Activated B cell treated with CpG ODN at 0.5 μM for 24 hours (primary cell): ENCODE results near the gene HSP90AB1. TPM values are rescaled to one million over a fixed set of nuclear protein-coding genes. Genes with fewer than 3 reads are reported as not detected.
A peak's percentile ranks its signal among the peaks of the same experiment; 100 is the strongest.

Experiments
- ATAC-seq: fragments of 200-7000 bp; cut with Tn5 transposase; one replicate; pipeline ENCODE4 v1.10.0; 2021; ENCODE audit warnings: low read depth, mild to moderate bottlenecking, moderate library complexity
- CTCF ChIA-PET: fragments of 350-600 bp; sonication (Branson Sonifier 250); formaldehyde crosslinking; loops from one replicate; lab custom pipeline; 2021; ENCODE audit warnings: antibody characterized with exemption; lab: Charles Lee
- POLR2A ChIA-PET: fragments of 350-600 bp; sonication (Branson Sonifier 250); formaldehyde crosslinking; loops from one replicate; lab custom pipeline; 2021; ENCODE audit warnings: antibody characterized with exemption; lab: Charles Lee
- DNase-seq: peaks from one replicate; pipeline ENCODE4 v3.0.0; 2022
- H3K27ac Mint-ChIP-seq: one replicate; pipeline ENCODE4 v1.8.0; 2020; ENCODE audit warnings: mixed read lengths
- H3K27me3 Mint-ChIP-seq: one replicate; pipeline ENCODE4 v1.8.0; 2021; ENCODE audit warnings: mixed read lengths
- H3K36me3 Mint-ChIP-seq: one replicate; pipeline ENCODE4 v1.8.0; 2021; ENCODE audit warnings: low read depth, mixed read lengths
- H3K4me1 Mint-ChIP-seq: one replicate; pipeline ENCODE4 v1.8.0; 2021; ENCODE audit warnings: mixed read lengths
- H3K4me3 Mint-ChIP-seq: one replicate; pipeline ENCODE4 v1.8.0; 2020; ENCODE audit warnings: mild to moderate bottlenecking, mixed read lengths
- H3K9me3 Mint-ChIP-seq: one replicate; pipeline ENCODE4 v1.8.0; 2020; ENCODE audit warnings: mixed read lengths
- intact Hi-C: fragments of 100-400 bp; cut with micrococcal nuclease; formaldehyde crosslinking; loops from one replicate; pipeline ENCODE4 v1.15.1; 2024
- total RNA-seq: library from RNA; stranded (reverse); gene quantifications from 2 replicates; pipeline ENCODE4 v1.2.3, GENCODE V29; 2022
- TF ChIP-seq, protein P1 (sequence below): fragments of 200-600 bp; IDR thresholded peaks from one replicate; pipeline ENCODE4 v1.8.0; 2022; ENCODE audit warnings: antibody characterized with exemption, mild to moderate bottlenecking

HSP90AB1 gene
- total RNA-seq, 1 donor from 2014 or later = 1,222 TPM

DNA sequence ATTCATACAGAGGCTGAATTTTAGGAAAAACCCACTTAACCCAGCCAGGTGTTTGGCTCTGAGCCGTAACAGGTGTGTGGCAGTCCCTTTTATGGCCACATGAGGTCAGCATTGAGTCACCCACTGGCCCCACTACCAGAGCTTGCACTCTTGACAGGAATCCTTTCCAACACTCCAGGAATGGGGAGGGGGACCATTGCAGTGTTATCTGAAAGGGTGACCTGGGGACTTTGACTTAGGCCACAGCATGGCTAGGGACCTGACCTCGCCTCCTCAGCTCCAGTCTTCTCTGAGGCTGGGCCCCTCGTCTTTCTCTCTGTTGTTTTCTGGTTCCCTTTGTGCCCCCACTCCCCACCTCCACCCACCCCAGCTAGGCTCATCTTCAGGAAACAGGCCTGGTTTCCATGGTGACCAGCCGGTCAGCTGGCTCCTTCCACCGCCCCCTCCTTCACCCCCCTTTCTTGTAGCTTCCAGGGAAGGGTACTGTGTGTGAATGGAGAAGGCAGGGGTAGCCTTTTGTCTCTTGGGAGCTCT is 21.3 kb downstream of the HSP90AB1 start:
- peaks cover 17% of the 10 kb centered on the region for H3K36me3 Mint-ChIP-seq
- no peak for ATAC-seq
- no peak overlapping the region for H3K4me3 Mint-ChIP-seq

DNA sequence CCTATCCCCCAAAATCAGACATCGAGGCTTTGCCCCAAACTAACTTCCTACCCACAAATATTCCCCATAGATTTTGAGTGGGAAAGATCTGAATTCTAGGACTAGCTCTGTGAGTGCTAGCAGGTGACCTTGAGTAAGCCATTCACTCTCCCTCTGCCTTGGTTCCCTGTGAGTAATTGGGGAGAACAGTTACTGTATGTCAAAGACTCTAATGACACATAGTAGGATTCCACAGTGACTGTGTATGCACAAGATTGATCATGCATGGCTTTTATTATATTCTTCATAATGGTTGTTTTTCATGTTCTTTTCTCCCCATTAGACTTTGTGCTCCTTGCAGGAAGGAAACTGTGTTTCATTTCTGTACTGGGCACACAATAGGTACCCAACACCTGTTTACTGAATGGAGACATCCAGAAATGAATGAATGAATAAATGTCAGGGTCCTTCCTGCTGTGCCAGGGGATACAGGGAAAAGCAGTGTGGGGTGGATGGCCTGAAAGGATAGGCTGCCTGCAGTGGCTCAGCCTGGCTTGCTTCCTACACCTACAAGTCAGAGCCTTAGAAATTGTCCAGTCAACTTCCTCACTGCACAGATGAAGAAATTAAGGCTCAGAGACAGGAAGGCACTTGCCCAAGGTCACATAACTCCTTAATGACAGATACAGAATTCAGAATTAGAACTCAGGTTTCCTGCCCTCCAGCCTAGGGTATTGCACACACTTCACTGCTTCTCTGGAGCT is 22.4 kb downstream of the HSP90AB1 start:
- peaks cover 26% of the 10 kb centered on the region for H3K27me3 Mint-ChIP-seq
- DNase-seq = no peak
- peaks cover 5% of the 10 kb centered on the region for H3K36me3 Mint-ChIP-seq
- no peak for ATAC-seq
- no peaks in the 10 kb centered on the region for H3K9me3 Mint-ChIP-seq
- ChIA-PET POLR2A (interaction anchor here (1.2 to 2.6 kb wide), 4 partner anchors 13 to 46 kb away, joined by 3 to 14 read pairs (median 6); partner anchors contain the start of genes HSP90AB1, SLC29A1 and SLC35B2), CTCF (interaction anchor here (1.0 to 5.0 kb wide), 5 partner anchors 35 to 94 kb away, joined by 3 to 81 read pairs (median 7); partner anchors contain the start of gene AARS2)
- H3K4me1 Mint-ChIP-seq = peaks cover 43% of the 10 kb centered on the region
- H3K27ac Mint-ChIP-seq = no peak overlapping the region
- TF ChIP-seq, protein P1, sequence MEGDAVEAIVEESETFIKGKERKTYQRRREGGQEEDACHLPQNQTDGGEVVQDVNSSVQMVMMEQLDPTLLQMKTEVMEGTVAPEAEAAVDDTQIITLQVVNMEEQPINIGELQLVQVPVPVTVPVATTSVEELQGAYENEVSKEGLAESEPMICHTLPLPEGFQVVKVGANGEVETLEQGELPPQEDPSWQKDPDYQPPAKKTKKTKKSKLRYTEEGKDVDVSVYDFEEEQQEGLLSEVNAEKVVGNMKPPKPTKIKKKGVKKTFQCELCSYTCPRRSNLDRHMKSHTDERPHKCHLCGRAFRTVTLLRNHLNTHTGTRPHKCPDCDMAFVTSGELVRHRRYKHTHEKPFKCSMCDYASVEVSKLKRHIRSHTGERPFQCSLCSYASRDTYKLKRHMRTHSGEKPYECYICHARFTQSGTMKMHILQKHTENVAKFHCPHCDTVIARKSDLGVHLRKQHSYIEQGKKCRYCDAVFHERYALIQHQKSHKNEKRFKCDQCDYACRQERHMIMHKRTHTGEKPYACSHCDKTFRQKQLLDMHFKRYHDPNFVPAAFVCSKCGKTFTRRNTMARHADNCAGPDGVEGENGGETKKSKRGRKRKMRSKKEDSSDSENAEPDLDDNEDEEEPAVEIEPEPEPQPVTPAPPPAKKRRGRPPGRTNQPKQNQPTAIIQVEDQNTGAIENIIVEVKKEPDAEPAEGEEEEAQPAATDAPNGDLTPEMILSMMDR = no peak
- peak overlapping the region; percentile 74 for H3K4me3 Mint-ChIP-seq
- intact Hi-C loops = loop anchor here (2.0 to 10.0 kb wide), 6 partner anchors 27 to 1705 kb away; partner anchors contain the start of genes AARS2, LRRC73, POLR1C and UBR2

More for the DNA sequence above, 21.3 kb downstream of the HSP90AB1 start:
- Mint-ChIP-seq H3K27me3 (peaks cover 17% of the 10 kb centered on the region), H3K9me3 (no peaks in the 10 kb centered on the region), H3K4me1 (peaks cover 50% of the 10 kb centered on the region), H3K27ac (no peak overlapping the region)
- ChIA-PET CTCF (interaction anchor here (0.6 to 5.0 kb wide), 24 partner anchors 8 to 1264 kb away, joined by 3 to 81 read pairs (median 5); partner anchors contain the start of genes AARS2, HSP90AB1, RSPH9 and SLC35B2), POLR2A (interaction anchor here (1.0 to 7.2 kb wide), 5 partner anchors 13 to 37 kb away, joined by 3 to 72 read pairs (median 6); partner anchors contain the start of genes HSP90AB1 and SLC35B2)
- DNase-seq = no peak
- intact Hi-C loops = loop anchor here (1.0 to 10.0 kb wide), 8 partner anchors 29 to 1703 kb away; partner anchors contain the start of genes AARS2, LRRC73, POLR1C and UBR2
- TF ChIP-seq, protein P1 = peak; percentile 58

DNA sequence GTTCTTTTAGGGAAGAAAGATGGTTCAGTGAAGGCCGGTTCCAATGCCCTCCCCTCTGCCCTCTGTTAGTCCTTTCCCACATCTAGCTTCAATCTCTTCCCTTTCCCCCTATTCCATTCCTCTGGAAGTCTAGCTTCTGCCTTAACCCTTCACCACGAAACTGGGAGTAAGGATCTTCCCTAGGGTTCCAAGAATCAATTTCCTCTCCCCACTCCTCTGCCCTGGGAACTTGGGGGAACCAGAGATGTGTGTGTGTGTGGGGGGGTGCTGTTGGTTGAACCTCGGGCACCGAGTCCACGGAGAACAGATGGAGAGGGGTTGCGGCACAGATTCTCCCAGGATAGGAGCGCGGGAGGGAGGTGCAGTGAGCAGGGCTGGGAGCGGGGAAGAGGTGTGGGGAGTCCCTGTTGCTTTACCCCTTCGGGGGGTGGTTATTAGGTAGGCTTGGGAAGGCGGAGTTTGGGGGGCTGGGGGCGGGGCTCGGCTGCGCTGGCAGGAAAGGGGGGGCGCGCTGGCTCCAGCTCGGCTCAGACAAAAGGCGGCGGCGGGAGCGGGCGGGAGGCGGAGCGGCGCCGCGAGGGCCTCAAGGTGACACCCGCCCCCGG is 23.1 kb downstream of the HSP90AB1 start, which contains the start of gene TMEM151B:
TSS of gene TMEM151B (plus strand) at position 530 of the 605 bp plus-strand sequence. CDS start 293 bp downstream, outside the sequence.
- peaks cover 43% of the 10 kb centered on the region for H3K4me1 Mint-ChIP-seq
- POLR2A ChIA-PET = interaction anchor here (1.2 to 2.6 kb wide), 3 partner anchors 13 to 46 kb away, joined by 3 to 14 read pairs (median 5); partner anchors contain the start of genes HSP90AB1, SLC29A1 and SLC35B2
- CTCF ChIA-PET = interaction anchor here (1.2 to 5.0 kb wide), 2 partner anchors 34 to 43 kb away, joined by 3 to 81 read pairs; partner anchors contain the start of gene AARS2
- H3K9me3 Mint-ChIP-seq = no peaks in the 10 kb centered on the region
- no peak for ATAC-seq
- H3K4me3 Mint-ChIP-seq = peak within 1 kb of the TSS; percentile 74
- H3K36me3 Mint-ChIP-seq = no peaks in the 10 kb centered on the region
- no peak within 1 kb of the TSS for H3K27ac Mint-ChIP-seq
- DNase-seq = no peak
- intact Hi-C loops = loop anchor here (2.0 to 10.0 kb wide), 6 partner anchors 27 to 1705 kb away; partner anchors contain the start of genes AARS2, LRRC73, POLR1C and UBR2
- TF ChIP-seq, protein P1 = no peak
- H3K27me3 Mint-ChIP-seq = peaks cover 31% of the 10 kb centered on the region

DNA sequence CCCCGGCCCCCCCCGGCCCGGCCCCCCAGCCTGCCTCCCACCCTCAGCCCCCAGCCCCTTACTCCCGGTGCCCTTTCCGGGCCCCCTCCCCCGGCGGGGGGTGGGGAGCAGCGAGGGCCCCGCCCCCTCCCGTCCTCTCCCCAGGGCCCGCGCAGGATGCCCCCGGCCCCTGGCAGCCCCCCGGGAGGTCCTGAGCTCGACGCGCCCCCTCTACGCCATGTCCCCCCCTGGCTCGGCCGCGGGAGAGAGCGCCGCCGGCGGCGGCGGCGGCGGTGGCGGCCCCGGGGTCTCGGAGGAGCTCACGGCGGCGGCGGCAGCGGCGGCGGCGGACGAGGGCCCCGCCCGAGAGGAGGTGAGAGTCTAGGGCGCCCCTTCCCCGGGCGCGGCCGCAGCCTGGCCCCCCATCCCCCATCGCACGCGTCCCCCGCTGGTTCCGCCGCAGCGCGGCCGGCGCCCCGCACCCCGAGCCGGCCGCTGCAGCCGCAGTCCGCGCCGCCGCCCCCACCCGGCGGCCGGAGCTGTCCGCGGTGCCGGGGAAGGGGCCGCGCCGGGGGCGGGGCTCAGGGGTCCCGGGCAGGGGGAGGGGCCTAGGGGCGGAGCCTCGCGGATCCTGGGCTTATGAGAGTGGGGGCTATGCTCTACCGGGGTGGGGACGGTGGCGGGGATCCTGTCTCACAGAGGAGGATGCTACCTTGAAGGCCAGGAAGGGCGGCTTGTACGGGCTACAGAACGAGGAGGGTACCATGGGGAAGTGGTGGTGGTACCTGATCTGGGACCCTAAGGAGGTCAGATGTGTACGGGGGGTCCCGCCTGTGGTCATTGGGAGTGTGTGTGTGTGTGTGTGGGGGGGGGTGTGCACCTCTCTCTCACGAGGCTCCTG is 23.9 kb downstream of the HSP90AB1 start:
- Mint-ChIP-seq H3K9me3 (no peaks in the 10 kb centered on the region), H3K4me3 (peak overlapping the region; percentile 73), H3K27me3 (peaks cover 31% of the 10 kb centered on the region), H3K27ac (no peak overlapping the region), H3K4me1 (peaks cover 40% of the 10 kb centered on the region), H3K36me3 (no peaks in the 10 kb centered on the region)
- TF ChIP-seq, protein P1 = no peak
- CTCF ChIA-PET = interaction anchor here (0.6 to 5.0 kb wide), 3 partner anchors 14 to 42 kb away, joined by 3 to 81 read pairs (median 3); partner anchors contain the start of gene AARS2
- no peak for DNase-seq
- POLR2A ChIA-PET = interaction anchor here (0.6 to 1.7 kb wide), 3 partner anchors 8 to 47 kb away, joined by 3 to 5 read pairs (median 3); partner anchors contain the start of genes SLC29A1 and SLC35B2
- intact Hi-C loops = no loop called here
- no peak for ATAC-seq
